ENCODE data around the gene TTC22.

The TTC22 gene

GRCh38 chr1:54834007-54834541 lies 33.0 kb upstream of the TTC22 start:
- H3K36me3 ChIP-seq (ENCODE audit: insufficient read depth, low read length), result no peaks in the 10 kb centered on the region
- no peaks in the 10 kb centered on the region for H3K4me1 ChIP-seq (ENCODE audit: insufficient read depth, low read length, severe bottlenecking)
- no peak overlapping the region for H3K9ac ChIP-seq (ENCODE audit: low read length)
- H3F3A ChIP-seq (ENCODE audit: insufficient read depth, low read length), result no peaks in the 10 kb centered on the region
- no peak overlapping the region for H2AFZ ChIP-seq (ENCODE audit: low read length)
- no peak overlapping the region for H3K4me3 ChIP-seq (ENCODE audit: low read depth, low read length, poor library complexity, severe bottlenecking)
- H3K4me2 ChIP-seq (ENCODE audit: low read length), result no peak overlapping the region
- H3K9me3 ChIP-seq (ENCODE audit: low read length), result no peaks in the 10 kb centered on the region
- H3K27ac ChIP-seq (ENCODE audit: low read depth, low read length, poor library complexity, severe bottlenecking), result no peak overlapping the region
- no peak for TF ChIP-seq CTCF (IDR thresholded peaks at IDR 0.05; ENCODE audit: low read length)
- no peak for TF ChIP-seq EZH2 (IDR thresholded peaks at IDR 0.05; ENCODE audit: borderline replicate concordance, low read length)
- no peaks in the 10 kb centered on the region for H3K9me2 ChIP-seq (ENCODE audit: low read depth, low read length)
- H3K27me3 ChIP-seq (ENCODE audit: insufficient read depth, low read length), result peaks cover 11% of the 10 kb centered on the region; the same call in 1 of the 2 replicates
- H3K79me2 ChIP-seq (ENCODE audit: insufficient read depth, low read length), result no peaks in the 10 kb centered on the region
- no peaks in the 10 kb centered on the region for H4K20me1 ChIP-seq (ENCODE audit: insufficient read depth, low read length)

DNA sequence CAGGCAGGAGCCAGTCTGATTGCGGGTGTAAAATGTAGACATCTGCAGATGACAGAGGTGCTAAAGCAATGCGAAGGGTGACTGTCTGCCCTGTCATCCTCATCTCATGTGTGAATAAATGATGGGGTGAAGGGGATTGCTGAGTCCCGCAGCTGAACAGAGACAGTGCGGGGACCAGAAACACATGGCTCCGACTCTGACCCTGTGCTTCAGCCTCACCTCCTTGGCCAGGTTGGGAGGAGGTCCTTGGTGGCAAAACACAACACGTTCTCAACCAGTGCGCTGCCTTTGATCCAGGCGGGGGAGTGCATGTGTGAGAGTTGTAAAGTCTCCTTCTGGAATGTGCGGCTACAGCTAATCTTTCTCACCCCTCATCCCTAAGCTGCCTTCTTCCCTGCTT lies 32.0 kb upstream of the TTC22 start:
- H3K4me2 ChIP-seq (ENCODE audit: low read length), result no peak overlapping the region
- no peak overlapping the region for H2AFZ ChIP-seq (ENCODE audit: low read length)
- H3K27me3 ChIP-seq (ENCODE audit: insufficient read depth, low read length), result peaks cover 15% of the 10 kb centered on the region
- no peak for TF ChIP-seq EZH2 (IDR thresholded peaks at IDR 0.05; ENCODE audit: borderline replicate concordance, low read length)
- TF ChIP-seq CTCF (IDR thresholded peaks at IDR 0.05; ENCODE audit: low read length), result no peak
- no peaks in the 10 kb centered on the region for H4K20me1 ChIP-seq (ENCODE audit: insufficient read depth, low read length)
- H3K9ac ChIP-seq (ENCODE audit: low read length), result no peak overlapping the region
- H3K79me2 ChIP-seq (ENCODE audit: insufficient read depth, low read length), result no peaks in the 10 kb centered on the region
- no peak overlapping the region for H3K27ac ChIP-seq (ENCODE audit: low read depth, low read length, poor library complexity, severe bottlenecking)
- H3K4me3 ChIP-seq (ENCODE audit: low read depth, low read length, poor library complexity, severe bottlenecking), result no peak overlapping the region
- H3K36me3 ChIP-seq (ENCODE audit: insufficient read depth, low read length), result no peaks in the 10 kb centered on the region
- no peaks in the 10 kb centered on the region for H3K4me1 ChIP-seq (ENCODE audit: insufficient read depth, low read length, severe bottlenecking)
- H3K9me3 ChIP-seq (ENCODE audit: low read length), result no peaks in the 10 kb centered on the region
- no peaks in the 10 kb centered on the region for H3F3A ChIP-seq (ENCODE audit: insufficient read depth, low read length)
- H3K9me2 ChIP-seq (ENCODE audit: low read depth, low read length), result no peaks in the 10 kb centered on the region

- H3K9ac ChIP-seq (ENCODE audit: low read length), result no peak overlapping the region
- H3K4me1 ChIP-seq (ENCODE audit: insufficient read depth, low read length, severe bottlenecking), result no peaks in the 10 kb centered on the region
- TF ChIP-seq CTCF (IDR thresholded peaks at IDR 0.05; ENCODE audit: low read length) (no peak), EZH2 (IDR thresholded peaks at IDR 0.05; ENCODE audit: borderline replicate concordance, low read length) (no peak)
- no peaks in the 10 kb centered on the region for H4K20me1 ChIP-seq (ENCODE audit: insufficient read depth, low read length)
- H2AFZ ChIP-seq (ENCODE audit: low read length), result no peak overlapping the region
- H3K27ac ChIP-seq (ENCODE audit: low read depth, low read length, poor library complexity, severe bottlenecking), result no peak overlapping the region
- 0 out of 2 replicates have a peak, but pooled peaks cover 2% of the 10 kb centered on the region for H3K9me3 ChIP-seq (ENCODE audit: low read length)
- H3K79me2 ChIP-seq (ENCODE audit: insufficient read depth, low read length), result no peaks in the 10 kb centered on the region
- H3K27me3 ChIP-seq (ENCODE audit: insufficient read depth, low read length), result peaks cover 10% of the 10 kb centered on the region
- no peaks in the 10 kb centered on the region for H3K36me3 ChIP-seq (ENCODE audit: insufficient read depth, low read length)
- no peak overlapping the region for H3K4me2 ChIP-seq (ENCODE audit: low read length)
- no peaks in the 10 kb centered on the region for H3F3A ChIP-seq (ENCODE audit: insufficient read depth, low read length)
- H3K4me3 ChIP-seq (ENCODE audit: low read depth, low read length, poor library complexity, severe bottlenecking), result no peak overlapping the region
- H3K9me2 ChIP-seq (ENCODE audit: low read depth, low read length), result no peaks in the 10 kb centered on the region
These were observed 25.2 kb upstream of the TTC22 start for GRCh38 chr1:54826226-54826816.
